Keratinocyte (primary cell): ENCODE results near the gene SLC5A5. TPM values are rescaled to one million over a fixed set of nuclear protein-coding genes. Genes with fewer than 3 reads are reported as not detected.
A peak's percentile ranks its signal among the peaks of the same experiment; 100 is the strongest.

ENCODE experiments used
- DNase-seq: peaks from one replicate; pipeline ENCODE4 v3.0.0-alpha.2; 2011; ENCODE audit warnings: low read depth, missing footprints, low spot score
- FAIRE-seq: peaks from 2 replicates; lab custom pipeline; 2011; peaks lifted over from hg19 to GRCh38; lab: Jason Lieb, UNC
- H2AFZ ChIP-seq: 2 replicates; pipeline ENCODE4 v1.6.0; 2012; ENCODE audit warnings: low read length, control low read depth, inconsistent platforms; ENCODE audit not compliant: control insufficient read depth
- H3K27ac ChIP-seq: 2 replicates; pipeline ENCODE4 v1.5.1; 2011; ENCODE audit warnings: low read length; ENCODE audit not compliant: control insufficient read depth, insufficient read depth
- H3K27me3 ChIP-seq: 3 replicates; pipeline ENCODE4 v1.6.0; 2011; ENCODE audit warnings: low read length; ENCODE audit not compliant: control insufficient read depth, insufficient read depth; ENCODE audit errors: extremely low read depth
- H3K36me3 ChIP-seq, 2 experiments: 2 replicates in 1 of 2; 3 replicates in 1 of 2; pipeline ENCODE4 v1.5.1; 2011; ENCODE audit warnings: low read length in 2 of 2, mild to moderate bottlenecking in 1 of 2; ENCODE audit not compliant: control insufficient read depth in 2 of 2, insufficient read depth in 2 of 2; ENCODE audit errors: extremely low read depth in 1 of 2
- H3K4me1 ChIP-seq: 3 replicates; pipeline ENCODE4 v1.5.1; 2011; ENCODE audit warnings: low read length; ENCODE audit not compliant: control insufficient read depth, insufficient read depth; ENCODE audit errors: extremely low read depth
- H3K4me2 ChIP-seq: 3 replicates; pipeline ENCODE4 v1.6.0; 2011; ENCODE audit warnings: low read depth, low read length; ENCODE audit not compliant: control insufficient read depth, insufficient read depth; ENCODE audit errors: extremely low read depth
- H3K4me3 ChIP-seq, 3 experiments: fragments of 200-600 bp in 1 of 3; sonication (generic) in 1 of 3; 2 replicates in 2 of 3; 3 replicates in 1 of 3; pipeline ENCODE4 v1.5.1; 2011 to 2016; ENCODE audit warnings: low read length in 3 of 3, mild to moderate bottlenecking in 3 of 3, control low read depth in 2 of 3, inconsistent platforms in 1 of 3, low read depth in 1 of 3, mixed read lengths in 1 of 3, mixed run types in 1 of 3, moderate library complexity in 1 of 3; ENCODE audit not compliant: control insufficient read depth in 2 of 3, insufficient read depth in 2 of 3; ENCODE audit errors: extremely low read depth in 1 of 3
- H3K79me2 ChIP-seq: 2 replicates; pipeline ENCODE4 v1.6.0; 2012; ENCODE audit warnings: low read length; ENCODE audit not compliant: control insufficient read depth, insufficient read depth
- H3K9ac ChIP-seq: 3 replicates; pipeline ENCODE4 v1.6.0; 2011; ENCODE audit warnings: low read length; ENCODE audit not compliant: control insufficient read depth, insufficient read depth; ENCODE audit errors: extremely low read depth
- H3K9me1 ChIP-seq: 3 replicates; pipeline ENCODE4 v1.6.0; 2011; ENCODE audit warnings: low read length; ENCODE audit not compliant: control insufficient read depth, insufficient read depth; ENCODE audit errors: extremely low read depth
- H3K9me3 ChIP-seq: 2 replicates; pipeline ENCODE4 v1.5.1; 2012; ENCODE audit warnings: low read depth, low read length; ENCODE audit not compliant: control insufficient read depth
- H4K20me1 ChIP-seq: 3 replicates; pipeline ENCODE4 v1.6.0; 2011; ENCODE audit warnings: low read length; ENCODE audit not compliant: control insufficient read depth, insufficient read depth; ENCODE audit errors: extremely low read depth
- CTCF ChIP-seq, 3 experiments: IDR thresholded peaks in 1 of 3; conservative IDR thresholded peaks in 1 of 3; optimal IDR thresholded peaks in 1 of 3; 2 replicates in 2 of 3; 3 replicates in 1 of 3; pipeline versions ENCODE3 to v1.5.1; 2011; ENCODE audit warnings: low read length in 3 of 3, mild to moderate bottlenecking in 3 of 3, moderate library complexity in 2 of 3, control low read depth in 1 of 3, inconsistent platforms in 1 of 3; ENCODE audit not compliant: insufficient read depth in 2 of 3; ENCODE audit errors: extremely low read depth in 1 of 3
- EZH2 ChIP-seq: IDR thresholded peaks from one replicate; pipeline ENCODE4 v1.6.1; 2012; ENCODE audit warnings: inconsistent platforms, mild to moderate bottlenecking, low read length, moderate library complexity
- dilution Hi-C: fragments of 300-500 bp; cut with MboI; formaldehyde crosslinking; loops from one replicate; pipeline ENCODE4 v1.7.0; 2020; ENCODE audit warnings: low sequenced_read_pairs; ENCODE audit not compliant: extremely low pct_ligation_motif_present
- polyA plus RNA-seq, 5 experiments: library from polyadenylated mRNA; depleted of rRNA in 3 of 5; stranded (reverse) in 3 of 5; stranded (forward) in 1 of 5; unstranded in 1 of 5; fragments of >200 nt; gene quantifications; 1 replicate in 1 of 5; 2 replicates in 3 of 5; 3 replicates in 1 of 5; pipeline versions ENCODE4 v1.2.1 to v1.2.3, GENCODE V29; 2011 to 2012; ENCODE audit warnings: missing spikeins in 2 of 5, low read depth in 1 of 5, low replicate concordance in 1 of 5

The SLC5A5 gene
- polyA plus RNA-seq, 1 donor (not counting 4 experiments of a cell fraction or from before 2014, with no cell fraction given) = not detected

- no peak overlapping the region for H2AFZ ChIP-seq
- H3K36me3 ChIP-seq = no peaks in the 10 kb centered on the region
- no peak for DNase-seq
- TF ChIP-seq CTCF (optimal IDR thresholded peaks at IDR 0.05 in 1 of 3, IDR thresholded peaks at IDR 0.05 in 1 of 3, conservative IDR thresholded peaks at IDR 0.05 in 1 of 3; ENCODE audit: extremely low read depth in 1 of 3, insufficient read depth in 2 of 3, low read length in 3 of 3) (no peak), EZH2 (no peak)
- no peak overlapping the region for H3K4me2 ChIP-seq
- H3K27me3 ChIP-seq = no peaks in the 10 kb centered on the region
- no peak for FAIRE-seq
- peaks cover 3% of the 10 kb centered on the region for H3K9me1 ChIP-seq
- dilution Hi-C loops = no loop called here
- H4K20me1 ChIP-seq = no peaks in the 10 kb centered on the region
- H3K9ac ChIP-seq = no peak overlapping the region
- H3K4me3 ChIP-seq = no peak overlapping the region
- no peak overlapping the region for H3K27ac ChIP-seq
- H3K4me1 ChIP-seq = peaks cover 11% of the 10 kb centered on the region
- no peaks in the 10 kb centered on the region for H3K9me3 ChIP-seq
- H3K79me2 ChIP-seq = no peaks in the 10 kb centered on the region
These were observed 17.7 kb upstream of the SLC5A5 start for GRCh38 chr19:17854061-17854460.

- FAIRE-seq = peak; percentile 26
- no peak overlapping the region for H3K27ac ChIP-seq
- H3K4me3 ChIP-seq = no peak overlapping the region
- TF ChIP-seq CTCF (optimal IDR thresholded peaks at IDR 0.05 in 1 of 3, IDR thresholded peaks at IDR 0.05 in 1 of 3, conservative IDR thresholded peaks at IDR 0.05 in 1 of 3; ENCODE audit: extremely low read depth in 1 of 3, insufficient read depth in 2 of 3, low read length in 3 of 3) = peak; percentile 96 to 99 (median 99)
- no peak for TF ChIP-seq EZH2
- DNase-seq = no peak
- no peaks in the 10 kb centered on the region for H3K9me1 ChIP-seq
- H2AFZ ChIP-seq = no peak overlapping the region
- H3K9me3 ChIP-seq = no peaks in the 10 kb centered on the region
- H3K9ac ChIP-seq = no peak overlapping the region
- H3K4me2 ChIP-seq = no peak overlapping the region
- peaks cover 6% of the 10 kb centered on the region for H3K4me1 ChIP-seq
- dilution Hi-C loops = no loop called here
- peaks cover 0 to 6% of the 10 kb centered on the region in 2 experiments for H3K36me3 ChIP-seq
- no peaks in the 10 kb centered on the region for H3K27me3 ChIP-seq
- peaks cover 7% of the 10 kb centered on the region for H3K79me2 ChIP-seq
- no peaks in the 10 kb centered on the region for H4K20me1 ChIP-seq
These were observed 16.2 kb upstream of the SLC5A5 start for GRCh38 chr19:17855280-17856152.
